HEK293 (cell line): Measurements from ENCODE around the gene TMEM131L.

Experiments used
- KLF16 ChIP-seq: fragments of 450-650 bp; formaldehyde crosslinking; IDR thresholded peaks from 2 replicates; pipeline ENCODE4 v1.5.1; 2017; ENCODE audit warnings: missing biosample characterization, missing genetic modification characterization
- KLF8 ChIP-seq: fragments of 450-650 bp; formaldehyde crosslinking; IDR thresholded peaks from 2 replicates; pipeline ENCODE4 v1.5.1; 2016; ENCODE audit warnings: missing biosample characterization, missing genetic modification characterization
- ZFP37 ChIP-seq: fragments of 450-650 bp; formaldehyde crosslinking; IDR thresholded peaks from 2 replicates; pipeline ENCODE4 v1.5.1; 2016; ENCODE audit warnings: missing biosample characterization, missing genetic modification characterization
- ZNF174 ChIP-seq: fragments of 450-650 bp; formaldehyde crosslinking; IDR thresholded peaks from 2 replicates; pipeline ENCODE4 v1.5.0; 2017; ENCODE audit warnings: missing biosample characterization, mild to moderate bottlenecking, missing genetic modification characterization
- ZNF23 ChIP-seq: fragments of 450-650 bp; formaldehyde crosslinking; IDR thresholded peaks from 2 replicates; pipeline ENCODE4 v1.5.1; 2016; ENCODE audit warnings: missing biosample characterization, missing genetic modification characterization, borderline replicate concordance

- TF ChIP-seq KLF16 (tag by site-specific recombination) (no peak), ZNF174 (no peak), ZNF23 (tag by site-specific recombination) (no peak), ZFP37 (tag by site-specific recombination) (no peak), KLF8 (tag by site-specific recombination) (no peak)
These were observed 1.7 kb downstream of the TMEM131L start for GRCh38 chr4:153467897-153468262.
